ENCODE results near the gene IL1R1. TPM values are rescaled to one million over a fixed set of nuclear protein-coding genes. Genes with fewer than 3 reads are reported as not detected.

Gene IL1R1
- total RNA-seq, 1 experiment from 2014 or later = 0.39 TPM

- Histone ChIP-seq H4K8ac (replicated peaks; ENCODE audit: insufficient read length, low read depth, low read length) (no peak overlapping the region), H2BK12ac (ENCODE audit: insufficient read length, low read depth, low read length) (no peak overlapping the region), H4K91ac (ENCODE audit: insufficient read length, low read depth, low read length) (no peak overlapping the region), H3K23me2 (ENCODE audit: insufficient read length, low read depth, low read length, poor library complexity, severe bottlenecking) (no peaks in the 10 kb centered on the region), H4K20me1 (ENCODE audit: control insufficient read depth, insufficient read depth, insufficient read length) (no peaks in the 10 kb centered on the region), H3K9ac (ENCODE audit: extremely low read depth, insufficient read length, low read length) (no peak overlapping the region), H3K23ac (ENCODE audit: insufficient read length, low read depth, low read length) (no peak overlapping the region), H3K18ac (ENCODE audit: insufficient read length, low read depth, low read length) (no peak overlapping the region), H3K79me2 (ENCODE audit: insufficient read depth, low read length) (no peaks in the 10 kb centered on the region), H3K4me2 (ENCODE audit: insufficient read depth, insufficient read length, low read length) (no peak overlapping the region), H2AFZ (ENCODE audit: low read length) (no peak overlapping the region), H3K27ac (ENCODE audit: insufficient read length, low read depth, low read length) (no peak overlapping the region), H3K4me1 (ENCODE audit: insufficient read depth, low read length) (no peaks in the 10 kb centered on the region), H2AK5ac (ENCODE audit: insufficient read length, low read length) (no peak overlapping the region), H3K14ac (ENCODE audit: insufficient read depth, low read length) (no peak overlapping the region), H3T11ph (ENCODE audit: low read length) (no peak overlapping the region), H2BK5ac (ENCODE audit: insufficient read length, low read length) (no peak overlapping the region), H3K9me3 (ENCODE audit: control insufficient read depth, low read depth, low read length) (no peaks in the 10 kb centered on the region), H3K79me1 (ENCODE audit: insufficient read depth, low read depth, low read length, poor library complexity, severe bottlenecking) (no peaks in the 10 kb centered on the region), H2BK20ac (ENCODE audit: low read depth, low read length, poor library complexity, severe bottlenecking) (no peak overlapping the region), H2BK15ac (ENCODE audit: low read depth, low read length) (no peak overlapping the region), H2BK120ac (ENCODE audit: low read depth, low read length, poor library complexity, severe bottlenecking) (no peak overlapping the region), H3K56ac (ENCODE audit: insufficient read length, low read depth, low read length) (no peak overlapping the region), H3K4ac (ENCODE audit: low read depth, low read length) (no peak overlapping the region), H3K27me3 (ENCODE audit: insufficient read depth, low read length) (no peaks in the 10 kb centered on the region), H4K5ac (ENCODE audit: insufficient read length, low read depth, low read length) (no peak overlapping the region)
- no peak overlapping the region for H3K27ac Mint-ChIP-seq
- H3K36me3 Mint-ChIP-seq (ENCODE audit: insufficient read depth in 1 of 3, low read depth in 3 of 3) = no peaks in the 10 kb centered on the region
- DNase-seq = no peak
- peaks cover 4% of the 10 kb centered on the region in 2 experiments; a peak in 3 of 4 replicates for H3K4me1 Mint-ChIP-seq
- no peaks in the 10 kb centered on the region for H3K9me3 Mint-ChIP-seq
- TF ChIP-seq, protein P1, sequence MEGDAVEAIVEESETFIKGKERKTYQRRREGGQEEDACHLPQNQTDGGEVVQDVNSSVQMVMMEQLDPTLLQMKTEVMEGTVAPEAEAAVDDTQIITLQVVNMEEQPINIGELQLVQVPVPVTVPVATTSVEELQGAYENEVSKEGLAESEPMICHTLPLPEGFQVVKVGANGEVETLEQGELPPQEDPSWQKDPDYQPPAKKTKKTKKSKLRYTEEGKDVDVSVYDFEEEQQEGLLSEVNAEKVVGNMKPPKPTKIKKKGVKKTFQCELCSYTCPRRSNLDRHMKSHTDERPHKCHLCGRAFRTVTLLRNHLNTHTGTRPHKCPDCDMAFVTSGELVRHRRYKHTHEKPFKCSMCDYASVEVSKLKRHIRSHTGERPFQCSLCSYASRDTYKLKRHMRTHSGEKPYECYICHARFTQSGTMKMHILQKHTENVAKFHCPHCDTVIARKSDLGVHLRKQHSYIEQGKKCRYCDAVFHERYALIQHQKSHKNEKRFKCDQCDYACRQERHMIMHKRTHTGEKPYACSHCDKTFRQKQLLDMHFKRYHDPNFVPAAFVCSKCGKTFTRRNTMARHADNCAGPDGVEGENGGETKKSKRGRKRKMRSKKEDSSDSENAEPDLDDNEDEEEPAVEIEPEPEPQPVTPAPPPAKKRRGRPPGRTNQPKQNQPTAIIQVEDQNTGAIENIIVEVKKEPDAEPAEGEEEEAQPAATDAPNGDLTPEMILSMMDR (conservative IDR thresholded peaks at IDR 0.05) = no peak
- no peaks in the 10 kb centered on the region for H3K27me3 Mint-ChIP-seq (ENCODE audit: low read depth)
- no peak overlapping the region for H3K4me3 Mint-ChIP-seq
These were observed 15.6 kb downstream of the IL1R1 start for GRCh38 chr2:102158011-102158755.
